ENCODE measurements around the gene C1GALT1. TPM values are rescaled to one million over a fixed set of nuclear protein-coding genes. Genes with fewer than 3 reads are reported as not detected.

The C1GALT1 gene
- total and polyA plus RNA-seq, 2 experiments from 2014 or later = 38.7 to 71.8 TPM

DNA sequence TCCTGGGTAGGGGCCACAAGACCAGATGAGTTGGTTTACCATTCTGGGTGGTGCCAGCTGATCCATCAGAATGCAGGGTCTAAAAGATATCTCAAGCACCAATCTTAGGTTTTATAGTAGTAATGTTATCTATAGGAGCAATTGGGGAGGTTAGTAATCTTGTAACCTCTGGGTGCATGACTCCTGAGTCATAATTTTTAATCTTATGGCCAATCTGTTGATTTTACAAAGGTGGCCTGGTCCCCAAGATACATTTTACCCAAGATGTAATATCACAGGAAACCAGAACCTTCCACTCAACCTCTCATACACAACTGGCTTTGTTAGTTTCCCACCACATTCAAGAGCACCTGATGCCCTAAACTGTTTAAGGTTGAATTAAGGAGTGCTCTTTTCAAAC lies 79.5 kb downstream of the C1GALT1 start:
- no peaks in the 10 kb centered on the region for H4K20me1 ChIP-seq (ENCODE audit: insufficient read depth, poor library complexity, severe bottlenecking)
- no peak overlapping the region for H3K4me2 ChIP-seq
- DNase-seq (ENCODE audit: low spot score) = no peak
- no peaks in the 10 kb centered on the region for H3K79me2 ChIP-seq
- H3K9me3 ChIP-seq (ENCODE audit: low read depth) = no peaks in the 10 kb centered on the region
- no peaks in the 10 kb centered on the region for H3K9me2 ChIP-seq (replicated peaks; ENCODE audit: insufficient read depth)
- TF ChIP-seq, protein P1, sequence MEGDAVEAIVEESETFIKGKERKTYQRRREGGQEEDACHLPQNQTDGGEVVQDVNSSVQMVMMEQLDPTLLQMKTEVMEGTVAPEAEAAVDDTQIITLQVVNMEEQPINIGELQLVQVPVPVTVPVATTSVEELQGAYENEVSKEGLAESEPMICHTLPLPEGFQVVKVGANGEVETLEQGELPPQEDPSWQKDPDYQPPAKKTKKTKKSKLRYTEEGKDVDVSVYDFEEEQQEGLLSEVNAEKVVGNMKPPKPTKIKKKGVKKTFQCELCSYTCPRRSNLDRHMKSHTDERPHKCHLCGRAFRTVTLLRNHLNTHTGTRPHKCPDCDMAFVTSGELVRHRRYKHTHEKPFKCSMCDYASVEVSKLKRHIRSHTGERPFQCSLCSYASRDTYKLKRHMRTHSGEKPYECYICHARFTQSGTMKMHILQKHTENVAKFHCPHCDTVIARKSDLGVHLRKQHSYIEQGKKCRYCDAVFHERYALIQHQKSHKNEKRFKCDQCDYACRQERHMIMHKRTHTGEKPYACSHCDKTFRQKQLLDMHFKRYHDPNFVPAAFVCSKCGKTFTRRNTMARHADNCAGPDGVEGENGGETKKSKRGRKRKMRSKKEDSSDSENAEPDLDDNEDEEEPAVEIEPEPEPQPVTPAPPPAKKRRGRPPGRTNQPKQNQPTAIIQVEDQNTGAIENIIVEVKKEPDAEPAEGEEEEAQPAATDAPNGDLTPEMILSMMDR (IDR thresholded peaks at IDR 0.05; ENCODE audit: poor library complexity) = no peak
- TF ChIP-seq EZH2phosphoT487 (IDR thresholded peaks at IDR 0.05; ENCODE audit: low read depth, severe bottlenecking, unreplicated experiment) (no peak), EZH2 (IDR thresholded peaks at IDR 0.05; ENCODE audit: borderline replicate concordance) (no peak)
- no peak overlapping the region for H3K27ac ChIP-seq
- H3K4me3 ChIP-seq = no peak overlapping the region
- H3K27me3 ChIP-seq = no peaks in the 10 kb centered on the region
- H2AFZ ChIP-seq = no peak overlapping the region
- H3K4me1 ChIP-seq (ENCODE audit: insufficient read depth) = no peaks in the 10 kb centered on the region
- H3K36me3 ChIP-seq (replicated peaks; ENCODE audit: insufficient read depth, low read depth) = no peaks in the 10 kb centered on the region

DNA sequence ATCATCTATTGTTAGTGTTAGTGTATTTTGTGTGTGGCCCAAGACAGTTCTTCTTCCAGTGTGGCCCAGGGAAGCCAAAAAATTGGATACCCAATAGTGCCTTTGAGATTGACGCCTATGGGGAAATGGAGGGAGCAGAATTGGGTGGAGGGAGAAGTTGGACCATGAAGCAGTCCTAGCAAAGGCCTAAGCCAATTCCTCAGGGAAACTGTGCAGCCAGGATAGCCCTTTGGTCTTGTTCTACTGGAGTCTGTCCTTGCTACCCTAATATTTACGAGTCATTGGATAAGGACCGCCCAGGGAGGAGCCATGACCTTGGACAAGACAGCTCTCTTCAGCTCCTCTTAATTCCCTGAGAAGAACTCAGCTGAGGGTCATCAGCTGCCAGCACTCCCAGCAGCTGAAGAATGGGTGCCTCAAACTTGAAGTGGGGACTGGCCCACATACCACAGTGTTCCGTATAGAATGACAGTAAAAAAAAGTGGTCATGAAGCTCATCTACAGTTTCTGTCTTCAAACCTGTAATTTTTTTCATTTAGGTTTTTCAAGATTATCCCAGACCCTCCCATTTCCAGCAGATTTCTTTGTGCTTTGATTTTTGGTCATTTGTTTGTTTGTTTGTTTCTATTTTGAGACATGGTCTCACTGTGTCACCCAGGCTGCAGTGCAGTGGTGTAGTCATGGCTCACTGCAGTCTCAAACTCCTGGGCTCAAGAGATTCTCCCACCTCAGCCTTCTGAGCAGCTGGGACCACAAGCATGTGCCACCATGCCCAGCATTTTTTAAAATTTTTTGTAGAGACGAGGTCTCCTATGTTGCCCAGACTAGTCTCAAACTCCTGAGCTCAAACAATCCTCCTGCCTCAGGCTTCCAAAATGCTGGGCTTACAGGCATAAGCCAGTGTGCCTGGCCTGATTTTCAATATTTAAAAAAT lies 81.2 kb downstream of the C1GALT1 start:
- Histone ChIP-seq H3K4me3 (no peak overlapping the region), H3K79me2 (no peaks in the 10 kb centered on the region), H3K9me2 (replicated peaks; ENCODE audit: insufficient read depth) (no peaks in the 10 kb centered on the region), H3K9me3 (ENCODE audit: low read depth) (no peaks in the 10 kb centered on the region), H3K27me3 (no peaks in the 10 kb centered on the region), H3K36me3 (replicated peaks; ENCODE audit: insufficient read depth, low read depth) (no peaks in the 10 kb centered on the region), H3K4me1 (ENCODE audit: insufficient read depth) (no peaks in the 10 kb centered on the region), H2AFZ (no peak overlapping the region), H3K4me2 (no peak overlapping the region), H4K20me1 (ENCODE audit: insufficient read depth, poor library complexity, severe bottlenecking) (no peaks in the 10 kb centered on the region), H3K27ac (no peak overlapping the region)
- DNase-seq (ENCODE audit: low spot score) = no peak
- TF ChIP-seq EZH2 (IDR thresholded peaks at IDR 0.05; ENCODE audit: borderline replicate concordance) = no peak
- no peak for TF ChIP-seq EZH2phosphoT487 (IDR thresholded peaks at IDR 0.05; ENCODE audit: low read depth, severe bottlenecking, unreplicated experiment)
- TF ChIP-seq, protein P1 (IDR thresholded peaks at IDR 0.05; ENCODE audit: poor library complexity) = no peak
- WGBS (ENCODE audit: low lambda C conversion rate, missing lambda C conversion rate) = 93% methylated on average over 5 of the region's 5 CpGs

DNA sequence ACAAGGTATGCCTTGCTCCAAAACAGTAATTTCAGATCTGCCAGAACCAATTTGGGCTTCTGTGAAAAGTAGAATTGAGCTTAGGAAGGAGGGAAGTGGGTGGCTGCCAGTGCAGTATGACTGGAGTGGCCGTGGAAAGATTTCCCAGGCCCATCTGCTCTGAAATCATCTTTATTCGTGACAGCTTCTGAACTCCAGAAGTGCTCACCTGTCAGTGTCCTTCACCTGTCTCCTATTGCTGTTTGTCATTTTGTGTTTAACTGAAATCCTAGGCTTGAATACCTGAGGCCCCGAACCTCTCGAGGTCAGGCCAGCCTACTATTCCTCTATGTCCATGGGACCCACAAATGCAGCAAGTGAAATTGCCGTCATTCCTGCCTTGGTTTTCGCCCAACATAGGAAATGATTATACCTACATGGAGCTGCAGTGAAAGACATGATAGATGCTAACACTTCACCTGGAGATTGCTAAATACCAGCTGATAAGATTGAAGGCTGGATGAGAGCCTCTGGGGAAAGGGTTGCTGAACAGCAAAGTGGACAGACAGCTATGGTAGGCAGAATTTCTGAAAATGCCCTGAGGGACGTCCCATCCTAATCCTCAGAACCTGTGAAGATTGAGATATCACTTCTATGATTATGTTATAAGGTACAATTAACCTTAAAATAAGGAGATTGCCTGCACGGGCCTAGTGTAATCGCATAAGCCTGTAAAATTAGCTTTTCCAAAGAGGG lies 82.1 kb downstream of the C1GALT1 start:
- Histone ChIP-seq H3K27me3 (no peaks in the 10 kb centered on the region), H3K9me3 (ENCODE audit: low read depth) (no peaks in the 10 kb centered on the region), H3K79me2 (no peaks in the 10 kb centered on the region), H2AFZ (no peak overlapping the region), H3K4me1 (ENCODE audit: insufficient read depth) (no peaks in the 10 kb centered on the region), H3K4me2 (no peak overlapping the region), H3K9me2 (replicated peaks; ENCODE audit: insufficient read depth) (no peaks in the 10 kb centered on the region), H3K27ac (no peak overlapping the region), H3K4me3 (no peak overlapping the region), H4K20me1 (ENCODE audit: insufficient read depth, poor library complexity, severe bottlenecking) (no peaks in the 10 kb centered on the region), H3K36me3 (replicated peaks; ENCODE audit: insufficient read depth, low read depth) (no peaks in the 10 kb centered on the region)
- DNase-seq (ENCODE audit: low spot score) = no peak
- 82% methylated on average over 9 of the region's 9 CpGs for WGBS (ENCODE audit: low lambda C conversion rate, missing lambda C conversion rate)
- TF ChIP-seq EZH2phosphoT487 (IDR thresholded peaks at IDR 0.05; ENCODE audit: low read depth, severe bottlenecking, unreplicated experiment) (no peak), EZH2 (IDR thresholded peaks at IDR 0.05; ENCODE audit: borderline replicate concordance) (no peak)
- TF ChIP-seq, protein P1 (IDR thresholded peaks at IDR 0.05; ENCODE audit: poor library complexity) = no peak

All from hepatocyte (in vitro differentiated cells).